GM23338 (cell line): ENCODE results near the gene DROSHA. TPM values are rescaled to one million over a fixed set of nuclear protein-coding genes. Genes with fewer than 3 reads are reported as not detected.

Source experiments
- ATAC-seq: fragments of 200-7000 bp; cut with Tn5 transposase; 3 replicates; pipeline ENCODE4 v1.9.1; 2020
- DNase-seq: peaks from one replicate; pipeline ENCODE4 v3.0.0-alpha.2; 2015; ENCODE audit warnings: low spot score
- H2AFZ ChIP-seq: fragments of 200-600 bp; sonication (generic); 2 replicates; pipeline ENCODE4 v1.8.0; 2016; ENCODE audit warnings: antibody characterized with exemption, mild to moderate bottlenecking, moderate library complexity
- H3F3A ChIP-seq: fragments of 200-600 bp; sonication (generic); replicated peaks from 2 replicates; pipeline ENCODE4 v1.8.0; 2017; ENCODE audit warnings: antibody characterized with exemption, mixed run types, low read depth
- H3K27ac ChIP-seq: fragments of 200-600 bp; sonication (generic); 2 replicates; pipeline ENCODE4 v1.6.1; 2016; ENCODE audit warnings: low read depth
- H3K27me3 ChIP-seq: fragments of 200-600 bp; sonication (generic); 2 replicates; pipeline ENCODE4 v1.8.0; 2016; ENCODE audit warnings: mild to moderate bottlenecking, mixed run types, moderate library complexity; ENCODE audit not compliant: insufficient read depth
- H3K36me3 ChIP-seq: fragments of 200-600 bp; sonication (generic); 2 replicates; pipeline ENCODE4 v1.8.0; 2016; ENCODE audit warnings: mild to moderate bottlenecking; ENCODE audit not compliant: insufficient read depth
- H3K4me1 ChIP-seq: fragments of 200-600 bp; sonication (generic); 2 replicates; pipeline ENCODE4 v1.8.0; 2016; ENCODE audit warnings: mild to moderate bottlenecking, moderate library complexity; ENCODE audit not compliant: insufficient read depth
- H3K4me2 ChIP-seq: fragments of 200-600 bp; sonication (generic); 2 replicates; pipeline ENCODE4 v1.7.1; 2017; ENCODE audit warnings: mixed run types
- H3K4me3 ChIP-seq: fragments of 200-600 bp; sonication (generic); 2 replicates; pipeline ENCODE4 v1.6.1; 2016; ENCODE audit warnings: mixed run types
- H3K79me2 ChIP-seq: fragments of 200-600 bp; sonication (generic); replicated peaks from 2 replicates; pipeline ENCODE4 v1.8.0; 2017; ENCODE audit warnings: mild to moderate bottlenecking; ENCODE audit not compliant: insufficient read depth
- H3K9me2 ChIP-seq: fragments of 200-600 bp; sonication (generic); 2 replicates; pipeline ENCODE4 v1.8.0; 2017; ENCODE audit not compliant: insufficient read depth
- H4K20me1 ChIP-seq: fragments of 200-600 bp; sonication (generic); replicated peaks from 2 replicates; pipeline ENCODE4 v1.8.0; 2017; ENCODE audit warnings: mild to moderate bottlenecking; ENCODE audit not compliant: insufficient read depth
- H3K27ac Mint-ChIP-seq: 2 replicates; pipeline ENCODE4 v1.8.0; 2020; ENCODE audit warnings: inconsistent platforms, mild to moderate bottlenecking, moderate library complexity, mixed read lengths
- H3K27me3 Mint-ChIP-seq: 3 replicates; pipeline ENCODE4 v1.8.0; 2022; ENCODE audit warnings: low read depth, mild to moderate bottlenecking, moderate library complexity, mixed read lengths, inconsistent platforms; ENCODE audit not compliant: insufficient read depth, poor library complexity
- H3K36me3 Mint-ChIP-seq: 3 replicates; pipeline ENCODE4 v1.8.0; 2021; ENCODE audit warnings: low read depth, mild to moderate bottlenecking, inconsistent platforms, moderate library complexity, mixed read lengths
- H3K4me1 Mint-ChIP-seq: 3 replicates; pipeline ENCODE4 v1.8.0; 2020; ENCODE audit warnings: mild to moderate bottlenecking, inconsistent platforms, mixed read lengths
- H3K4me3 Mint-ChIP-seq: 3 replicates; pipeline ENCODE4 v1.8.0; 2021; ENCODE audit warnings: moderate library complexity, mild to moderate bottlenecking, inconsistent platforms, mixed read lengths
- H3K9me3 Mint-ChIP-seq: 3 replicates; pipeline ENCODE4 v1.8.0; 2020; ENCODE audit warnings: moderate library complexity, mild to moderate bottlenecking, inconsistent platforms, mixed read lengths
- CREB1 ChIP-seq: fragments of 250-450 bp; sonication (Bioruptor Pico); IDR thresholded peaks from 2 replicates; pipeline ENCODE4 v1.5.0; 2020; ENCODE audit warnings: low read depth, mild to moderate bottlenecking, moderate library complexity
- CTCF ChIP-seq, 2 experiments: fragments of 200-600 bp in 1 of 2; sonication (generic) in 1 of 2; conservative IDR thresholded peaks; 2 replicates each; pipeline versions ENCODE4 v1.5.1 to v1.6.1; 2016 to 2017; ENCODE audit warnings: antibody characterized with exemption in 2 of 2, low read depth in 2 of 2, mild to moderate bottlenecking in 2 of 2, moderate library complexity in 1 of 2
- ETS1 ChIP-seq: IDR thresholded peaks from 2 replicates; pipeline ENCODE4 v1.6.1; 2016; ENCODE audit warnings: antibody characterized with exemption
- EZH2 ChIP-seq: fragments of 200-600 bp; sonication (generic); IDR thresholded peaks from one replicate; pipeline ENCODE4 v1.8.0; 2017; ENCODE audit warnings: antibody characterized with exemption, mild to moderate bottlenecking, low read depth; ENCODE audit not compliant: unreplicated experiment
- EZH2phosphoT487 ChIP-seq: fragments of 200-600 bp; sonication (generic); IDR thresholded peaks from one replicate; pipeline ENCODE4 v1.8.1; 2018; ENCODE audit warnings: antibody characterized with exemption; ENCODE audit not compliant: unreplicated experiment
- JUNB ChIP-seq: IDR thresholded peaks from one replicate; pipeline ENCODE4 v1.6.1; 2016; ENCODE audit warnings: antibody characterized with exemption; ENCODE audit not compliant: unreplicated experiment
- NANOG ChIP-seq: IDR thresholded peaks from 2 replicates; pipeline ENCODE4 v1.6.1; 2016; ENCODE audit warnings: antibody characterized with exemption, borderline replicate concordance
- POLR2AphosphoS5 ChIP-seq: IDR thresholded peaks from 2 replicates; pipeline ENCODE4 v1.6.1; 2016; ENCODE audit warnings: antibody characterized with exemption, low read depth
- REST ChIP-seq: IDR thresholded peaks from one replicate; pipeline ENCODE4 v1.6.1; 2018; ENCODE audit warnings: antibody characterized with exemption; ENCODE audit not compliant: unreplicated experiment
- STAT1 ChIP-seq: IDR thresholded peaks from one replicate; pipeline ENCODE4 v1.6.1; 2016; ENCODE audit warnings: antibody characterized with exemption; ENCODE audit not compliant: unreplicated experiment
- ZNF114 ChIP-seq: fragments of 250-450 bp; sonication (Bioruptor Pico); IDR thresholded peaks from 2 replicates; pipeline ENCODE4 v1.5.0; 2020; ENCODE audit warnings: mild to moderate bottlenecking, moderate library complexity
- ZNF331 ChIP-seq: fragments of 250-450 bp; sonication (Bioruptor Pico); IDR thresholded peaks from 2 replicates; pipeline ENCODE4 v1.5.0; 2020; ENCODE audit warnings: low read depth, mild to moderate bottlenecking, moderate library complexity
- ZNF462 ChIP-seq: fragments of 250-450 bp; sonication (Bioruptor Pico); IDR thresholded peaks from 2 replicates; pipeline ENCODE4 v1.5.0; 2020; ENCODE audit warnings: mild to moderate bottlenecking, moderate library complexity
- polyA plus RNA-seq: library from polyadenylated mRNA; unstranded; fragments of >200 nt; fragmentation: Nextera tagmentation; extraction: Ambion mirVana; gene quantifications from 2 replicates; pipeline ENCODE4 v1.2.1, GENCODE V29; 2016
- total RNA-seq: library from RNA; depleted of rRNA; stranded (reverse); fragments of >200 nt; shearing (Covaris generic); gene quantifications from 2 replicates; pipeline ENCODE4 v1.2.3, GENCODE V29; 2014

The DROSHA gene
- total and polyA plus RNA-seq, 2 experiments from 2014 or later: 70.6 to 87.8 TPM

GRCh38 chr5:31536873-31537272 is 5.0 kb upstream of the DROSHA start (continued):
- no peak for TF ChIP-seq ZNF331

- Histone ChIP-seq H3K27me3 (no peaks in the 10 kb centered on the region), H3K36me3 (peaks cover 33% of the 10 kb centered on the region), H3K9me2 (no peaks in the 10 kb centered on the region), H4K20me1 (peaks cover 3% of the 10 kb centered on the region; the same call in 1 of the 2 replicates), H3K79me2 (peaks cover 39% of the 10 kb centered on the region), H3K4me2 (no peak overlapping the region), H2AFZ (no peak overlapping the region), H3K4me3 (no peak overlapping the region), H3F3A (0 out of 2 replicates have a peak, but pooled peaks cover 3% of the 10 kb centered on the region), H3K27ac (no peak overlapping the region), H3K4me1 (peaks cover 12% of the 10 kb centered on the region; the same call in 1 of the 2 replicates)
- Mint-ChIP-seq H3K36me3 (peaks cover 51% of the 10 kb centered on the region), H3K4me3 (no peak overlapping the region), H3K9me3 (no peaks in the 10 kb centered on the region), H3K27ac (no peak overlapping the region), H3K4me1 (peaks cover 19% of the 10 kb centered on the region), H3K27me3 (peaks cover 9% of the 10 kb centered on the region)
- ATAC-seq: no peak
- TF ChIP-seq EZH2 (no peak), JUNB (no peak), STAT1 (no peak), POLR2AphosphoS5 (no peak), CTCF (conservative IDR thresholded peaks at IDR 0.05; ENCODE audit: low read depth in 2 of 2) (no peak), EZH2phosphoT487 (no peak), ETS1 (no peak), ZNF462 (no peak), REST (no peak), ZNF331 (no peak), CREB1 (no peak), ZNF114 (no peak), NANOG (no peak)
- no peak for DNase-seq
These were observed 2.7 kb upstream of the DROSHA start for GRCh38 chr5:31534527-31535046.
